ENCODE measurements around the gene BMS1.
"Not testable (repeated sequence)": the region's sequence is repeated elsewhere in the genome, so short reads cannot be mapped to it uniquely, and the experiment has no call there.

BMS1 gene

DNA sequence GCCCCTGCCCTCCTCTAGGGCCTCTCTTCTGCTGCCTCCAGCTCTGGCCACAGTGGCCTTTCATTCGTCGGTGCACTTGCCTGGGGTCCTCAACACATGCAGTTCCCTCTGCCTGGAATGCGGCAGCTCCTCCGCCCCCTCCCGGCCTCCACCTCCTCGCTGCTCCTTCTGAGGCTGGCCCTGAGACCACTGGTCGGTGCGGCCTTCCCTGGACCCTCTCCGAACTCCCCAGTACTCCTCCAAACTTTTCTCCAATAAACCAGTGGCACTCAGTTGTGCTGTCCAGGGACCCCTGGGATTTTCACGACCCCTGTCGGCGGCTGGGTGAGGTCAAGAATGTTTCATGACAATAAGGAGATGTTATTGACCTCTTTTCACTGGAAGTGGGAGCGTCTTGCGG is 53.5 kb downstream of the BMS1 start:
- H3K36me3 ChIP-seq (ENCODE audit: control insufficient read depth, insufficient read depth, low read length), result peaks cover 8% of the 10 kb centered on the region
- no peaks in the 10 kb centered on the region for H3K4me1 ChIP-seq (ENCODE audit: control insufficient read depth, insufficient read depth, low read length)
- H3K4me3 ChIP-seq (ENCODE audit: low read depth, low read length), result no peak overlapping the region
- H3K9me3 ChIP-seq (ENCODE audit: control insufficient read depth, insufficient read depth, low read length), result no peaks in the 10 kb centered on the region
- H3K9ac ChIP-seq (ENCODE audit: low read depth, low read length), result no peak overlapping the region
- peaks cover 2% of the 10 kb centered on the region for H3K27me3 ChIP-seq (ENCODE audit: control insufficient read depth, insufficient read depth, low read length)

- Histone ChIP-seq H3K9ac (ENCODE audit: low read depth, low read length) (no peak overlapping the region), H3K4me3 (ENCODE audit: low read depth, low read length) (peak overlapping the region; percentile 14), H3K27me3 (ENCODE audit: control insufficient read depth, insufficient read depth, low read length) (peaks cover 2% of the 10 kb centered on the region), H3K9me3 (ENCODE audit: control insufficient read depth, insufficient read depth, low read length) (no peaks in the 10 kb centered on the region), H3K36me3 (ENCODE audit: control insufficient read depth, insufficient read depth, low read length) (peaks cover under 1% of the 10 kb centered on the region), H3K4me1 (ENCODE audit: control insufficient read depth, insufficient read depth, low read length) (no peaks in the 10 kb centered on the region)
Observed at GRCh38 chr10:42836771-42837468, 54.3 kb downstream of the BMS1 start.

GRCh38 chr10:42844810-42845209 is 62.2 kb downstream of the BMS1 start:
- H3K4me1 ChIP-seq (ENCODE audit: control insufficient read depth, insufficient read depth, low read length); H3K9me3 ChIP-seq (ENCODE audit: control insufficient read depth, insufficient read depth, low read length); H3K36me3 ChIP-seq (ENCODE audit: control insufficient read depth, insufficient read depth, low read length); H3K4me3 ChIP-seq (ENCODE audit: low read depth, low read length); H3K27me3 ChIP-seq (ENCODE audit: control insufficient read depth, insufficient read depth, low read length); H3K9ac ChIP-seq (ENCODE audit: low read depth, low read length): not testable (repeated sequence)

GRCh38 chr10:42847261-42847660 is 64.7 kb downstream of the BMS1 start:
- not testable (repeated sequence) for H3K4me3 ChIP-seq (ENCODE audit: low read depth, low read length); H3K27me3 ChIP-seq (ENCODE audit: control insufficient read depth, insufficient read depth, low read length); H3K9ac ChIP-seq (ENCODE audit: low read depth, low read length); H3K9me3 ChIP-seq (ENCODE audit: control insufficient read depth, insufficient read depth, low read length); H3K36me3 ChIP-seq (ENCODE audit: control insufficient read depth, insufficient read depth, low read length); H3K4me1 ChIP-seq (ENCODE audit: control insufficient read depth, insufficient read depth, low read length)

DNA sequence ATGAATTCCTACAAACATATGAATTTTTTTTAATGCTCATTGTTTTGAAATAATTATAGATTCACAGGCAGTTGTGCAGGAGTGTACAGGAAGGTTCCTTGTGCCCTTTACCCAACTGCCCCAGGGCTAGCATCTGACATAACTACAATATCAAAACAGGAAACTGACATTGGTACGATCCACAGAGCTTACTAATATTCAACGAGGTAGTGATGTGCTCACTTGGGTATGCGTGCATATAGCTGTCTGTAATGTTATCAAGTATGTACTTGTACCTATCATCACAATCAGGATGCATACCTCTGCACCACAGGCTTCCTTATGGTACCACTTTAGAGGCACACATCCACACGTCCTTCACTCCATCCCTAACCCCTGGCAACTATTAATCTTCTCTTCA is 68.3 kb downstream of the BMS1 start:
- H3K9ac ChIP-seq (ENCODE audit: low read depth, low read length), result no peak overlapping the region
- no peaks in the 10 kb centered on the region for H3K36me3 ChIP-seq (ENCODE audit: control insufficient read depth, insufficient read depth, low read length)
- no peaks in the 10 kb centered on the region for H3K4me1 ChIP-seq (ENCODE audit: control insufficient read depth, insufficient read depth, low read length)
- H3K4me3 ChIP-seq (ENCODE audit: low read depth, low read length), result no peak overlapping the region
- no peaks in the 10 kb centered on the region for H3K9me3 ChIP-seq (ENCODE audit: control insufficient read depth, insufficient read depth, low read length)
- H3K27me3 ChIP-seq (ENCODE audit: control insufficient read depth, insufficient read depth, low read length), result no peaks in the 10 kb centered on the region

GRCh38 chr10:42859256-42859655 is 76.7 kb downstream of the BMS1 start:
- Histone ChIP-seq H3K4me1 (ENCODE audit: control insufficient read depth, insufficient read depth, low read length) (no peaks in the 10 kb centered on the region), H3K9ac (ENCODE audit: low read depth, low read length) (no peak overlapping the region), H3K36me3 (ENCODE audit: control insufficient read depth, insufficient read depth, low read length) (no peaks in the 10 kb centered on the region), H3K27me3 (ENCODE audit: control insufficient read depth, insufficient read depth, low read length) (no peaks in the 10 kb centered on the region), H3K4me3 (ENCODE audit: low read depth, low read length) (no peak overlapping the region), H3K9me3 (ENCODE audit: control insufficient read depth, insufficient read depth, low read length) (no peaks in the 10 kb centered on the region)

GRCh38 chr10:42860016-42860415 is 77.4 kb downstream of the BMS1 start:
- not testable (repeated sequence) for H3K9ac ChIP-seq (ENCODE audit: low read depth, low read length); H3K4me1 ChIP-seq (ENCODE audit: control insufficient read depth, insufficient read depth, low read length); H3K9me3 ChIP-seq (ENCODE audit: control insufficient read depth, insufficient read depth, low read length); H3K27me3 ChIP-seq (ENCODE audit: control insufficient read depth, insufficient read depth, low read length); H3K4me3 ChIP-seq (ENCODE audit: low read depth, low read length); H3K36me3 ChIP-seq (ENCODE audit: control insufficient read depth, insufficient read depth, low read length)

DNA sequence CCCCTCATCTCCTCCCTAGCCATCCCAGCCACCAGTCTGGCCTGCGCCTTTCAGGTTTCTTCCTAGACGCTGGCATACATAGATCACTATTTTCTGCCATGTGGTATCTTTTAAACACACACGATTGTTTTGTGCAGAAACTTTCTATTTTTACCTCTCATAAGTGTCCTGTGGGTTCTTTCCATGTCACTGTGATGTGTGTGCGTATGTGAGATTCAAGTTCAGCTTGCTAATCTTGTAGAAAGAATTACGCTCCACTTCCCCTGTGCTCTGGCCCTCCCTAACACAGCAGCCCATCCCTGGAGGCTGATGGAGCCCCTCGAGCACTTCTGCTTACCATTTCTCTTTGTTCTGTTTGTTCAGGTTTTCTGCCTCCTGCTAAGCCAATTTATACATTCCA is 80.2 kb downstream of the BMS1 start:
- H3K36me3 ChIP-seq (ENCODE audit: control insufficient read depth, insufficient read depth, low read length); H3K4me3 ChIP-seq (ENCODE audit: low read depth, low read length); H3K9ac ChIP-seq (ENCODE audit: low read depth, low read length); H3K4me1 ChIP-seq (ENCODE audit: control insufficient read depth, insufficient read depth, low read length); H3K9me3 ChIP-seq (ENCODE audit: control insufficient read depth, insufficient read depth, low read length): not testable (repeated sequence)
- peaks cover 12% of the 10 kb centered on the region for H3K27me3 ChIP-seq (ENCODE audit: control insufficient read depth, insufficient read depth, low read length)

DNA sequence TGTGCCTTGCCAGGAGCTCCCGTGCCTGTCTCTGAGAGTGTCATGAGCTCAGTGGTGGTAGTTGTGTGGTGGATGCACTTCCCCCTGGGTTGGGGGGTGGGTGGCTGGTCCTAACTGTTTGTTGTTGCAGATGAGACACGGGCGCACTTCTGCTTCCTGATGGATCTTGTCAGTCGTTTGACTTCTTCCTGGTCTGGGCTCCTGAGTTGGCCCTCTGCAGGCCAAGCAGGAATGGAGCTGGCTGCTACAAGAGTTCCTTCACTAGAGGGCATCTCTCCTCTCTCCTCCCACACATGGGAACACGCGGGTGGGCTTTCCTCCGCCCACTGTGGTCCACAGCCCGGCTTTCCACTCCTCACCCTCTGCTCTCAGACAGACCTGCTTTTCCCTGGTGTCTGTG is 82.0 kb downstream of the BMS1 start:
- peaks cover 12% of the 10 kb centered on the region for H3K27me3 ChIP-seq (ENCODE audit: control insufficient read depth, insufficient read depth, low read length)
- H3K36me3 ChIP-seq (ENCODE audit: control insufficient read depth, insufficient read depth, low read length), result no peaks in the 10 kb centered on the region

GRCh38 chr10:42865716-42866114 is 83.1 kb downstream of the BMS1 start:
- Histone ChIP-seq H3K27me3 (ENCODE audit: control insufficient read depth, insufficient read depth, low read length) (peaks cover 12% of the 10 kb centered on the region), H3K4me3 (ENCODE audit: low read depth, low read length) (no peak overlapping the region), H3K36me3 (ENCODE audit: control insufficient read depth, insufficient read depth, low read length) (no peaks in the 10 kb centered on the region), H3K4me1 (ENCODE audit: control insufficient read depth, insufficient read depth, low read length) (peaks cover 2% of the 10 kb centered on the region), H3K9ac (ENCODE audit: low read depth, low read length) (no peak overlapping the region), H3K9me3 (ENCODE audit: control insufficient read depth, insufficient read depth, low read length) (no peaks in the 10 kb centered on the region)

More for the DNA sequence above, 82.0 kb downstream of the BMS1 start:
- no peak overlapping the region for H3K4me3 ChIP-seq (ENCODE audit: low read depth, low read length)
- no peak overlapping the region for H3K9ac ChIP-seq (ENCODE audit: low read depth, low read length)
- H3K4me1 ChIP-seq (ENCODE audit: control insufficient read depth, insufficient read depth, low read length), result peaks cover 2% of the 10 kb centered on the region
- no peaks in the 10 kb centered on the region for H3K9me3 ChIP-seq (ENCODE audit: control insufficient read depth, insufficient read depth, low read length)

GRCh38 chr10:42866115-42866995 is 83.8 kb downstream of the BMS1 start:
- peaks cover 2% of the 10 kb centered on the region for H3K4me1 ChIP-seq (ENCODE audit: control insufficient read depth, insufficient read depth, low read length)
- H3K9me3 ChIP-seq (ENCODE audit: control insufficient read depth, insufficient read depth, low read length), result no peaks in the 10 kb centered on the region
- peaks cover 12% of the 10 kb centered on the region for H3K27me3 ChIP-seq (ENCODE audit: control insufficient read depth, insufficient read depth, low read length)
- H3K4me3 ChIP-seq (ENCODE audit: low read depth, low read length), result peak overlapping the region; percentile 43
- H3K36me3 ChIP-seq (ENCODE audit: control insufficient read depth, insufficient read depth, low read length), result no peaks in the 10 kb centered on the region
- no peak overlapping the region for H3K9ac ChIP-seq (ENCODE audit: low read depth, low read length)

DNA sequence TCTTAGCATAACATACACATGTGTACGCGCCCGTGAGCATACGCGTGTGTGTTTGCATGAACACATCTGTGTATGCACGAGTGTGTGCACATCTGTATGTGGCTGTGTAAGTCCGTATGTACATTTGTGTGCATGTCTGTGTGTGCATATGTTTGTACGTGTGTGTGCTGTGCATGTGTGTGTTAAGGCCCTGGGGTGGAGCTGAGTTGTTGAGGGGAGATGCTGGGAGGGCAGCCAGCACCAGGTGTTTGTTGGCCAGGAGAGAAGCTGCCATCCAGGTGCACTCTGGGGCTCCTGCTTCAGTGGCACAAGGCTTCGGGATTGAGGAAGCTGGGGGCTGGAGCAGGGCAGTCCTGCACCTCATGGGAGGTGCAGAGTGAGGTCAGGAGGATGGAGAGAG is 85.0 kb downstream of the BMS1 start:
- Histone ChIP-seq H3K4me1 (ENCODE audit: control insufficient read depth, insufficient read depth, low read length) (peaks cover 2% of the 10 kb centered on the region), H3K9ac (ENCODE audit: low read depth, low read length) (no peak overlapping the region), H3K9me3 (ENCODE audit: control insufficient read depth, insufficient read depth, low read length) (no peaks in the 10 kb centered on the region), H3K4me3 (ENCODE audit: low read depth, low read length) (no peak overlapping the region), H3K36me3 (ENCODE audit: control insufficient read depth, insufficient read depth, low read length) (no peaks in the 10 kb centered on the region), H3K27me3 (ENCODE audit: control insufficient read depth, insufficient read depth, low read length) (peaks cover 12% of the 10 kb centered on the region)

Data from iPS-15b (cell line).